Stimulated activated CD4-positive, alpha-beta T cell treated with anti-CD3 and anti-CD28 coated beads, Interleukin-1b, Interleukin-23, amount 100 ng/mL, for 4 hours (primary cell): ENCODE results near the gene RAB3C.

Experiments used
- DNase-seq, 2 donors: peaks; one replicate each; pipeline ENCODE4 v3.0.0-alpha.2; 2020; ENCODE audit warnings: low read depth in 2 of 2

Gene RAB3C

DNA sequence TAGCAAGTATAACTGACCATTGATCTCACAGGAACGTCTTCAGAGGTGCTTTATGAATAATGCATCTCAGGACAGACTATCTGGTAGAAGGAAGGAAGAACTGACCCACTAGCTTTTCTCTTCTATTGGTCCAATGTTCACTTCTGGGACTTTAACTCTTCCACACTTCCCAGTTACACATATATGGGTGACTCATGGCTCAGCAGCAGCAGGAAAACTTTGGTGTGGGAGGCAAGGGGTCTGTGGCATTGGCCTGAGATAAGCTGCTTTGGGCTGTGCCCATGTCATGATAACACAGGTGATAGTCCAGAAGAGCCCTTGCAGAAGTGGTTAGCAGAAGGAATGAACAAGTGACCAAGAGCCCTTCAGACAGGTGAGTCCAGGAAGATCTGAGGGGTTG, 148.8 kb downstream of the RAB3C start:
- no peak for DNase-seq

GRCh38 chr5:58735637-58736036, 152.8 kb downstream of the RAB3C start:
- DNase-seq = no peak

DNA sequence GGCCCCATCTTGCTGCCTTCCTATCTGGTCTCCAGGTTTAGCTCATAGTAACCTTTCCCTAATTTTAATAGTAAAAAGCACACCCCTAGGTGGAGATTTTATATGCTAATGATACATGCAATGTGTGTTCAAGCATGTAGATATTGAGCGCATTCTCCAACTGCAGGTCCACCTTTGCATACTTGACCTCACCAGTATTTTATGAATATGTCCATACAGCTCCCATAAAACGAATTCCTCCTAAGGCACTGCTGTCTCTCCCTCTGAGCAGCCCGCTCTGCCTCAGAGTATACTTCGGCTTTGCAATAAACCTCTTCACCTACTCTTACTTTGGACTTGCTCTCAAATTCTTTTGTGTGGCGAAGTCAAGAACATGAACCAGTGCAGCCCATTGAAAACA, 153.3 kb downstream of the RAB3C start:
- DNase-seq = no peak

DNA sequence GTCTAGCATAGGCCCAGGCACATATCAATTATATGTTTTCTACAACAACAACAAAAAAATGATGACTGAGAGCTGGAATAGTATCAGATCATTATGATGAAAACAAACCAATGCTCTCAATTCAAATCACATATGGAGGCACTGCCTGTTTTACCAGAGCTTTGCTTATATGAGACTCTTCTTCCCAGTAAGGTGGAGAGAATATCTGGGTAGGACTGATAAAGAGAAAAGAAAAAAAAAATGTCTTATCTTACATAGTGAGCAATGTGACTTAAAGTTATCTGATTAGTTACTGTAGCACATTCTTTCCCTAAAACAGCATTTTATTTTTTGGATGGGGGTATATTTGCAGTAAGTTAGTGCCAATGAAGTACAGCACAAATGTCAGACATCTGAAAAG, 154.8 kb downstream of the RAB3C start:
- no peak for DNase-seq

GRCh38 chr5:58738336-58738735, 155.5 kb downstream of the RAB3C start:
- no peak for DNase-seq

DNA sequence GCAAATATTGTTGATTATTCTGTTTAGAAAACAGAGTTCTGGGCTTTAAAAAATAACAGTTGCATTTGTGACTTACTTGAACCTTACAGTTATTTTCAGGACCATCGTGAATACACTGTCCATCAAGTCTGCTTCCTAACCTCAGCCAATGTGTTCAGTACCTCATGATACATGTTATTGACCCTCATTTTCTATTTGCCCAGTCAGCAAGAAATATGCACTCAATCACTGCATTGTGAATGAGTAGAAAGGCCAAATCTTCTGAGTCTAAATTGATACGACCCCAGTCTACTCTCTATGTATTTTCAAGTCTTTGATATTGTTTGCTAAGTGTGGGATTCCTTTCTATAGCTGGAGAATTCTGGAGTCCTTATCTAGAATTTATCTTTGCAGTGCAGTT, 156.2 kb downstream of the RAB3C start:
- no peak for DNase-seq

DNA sequence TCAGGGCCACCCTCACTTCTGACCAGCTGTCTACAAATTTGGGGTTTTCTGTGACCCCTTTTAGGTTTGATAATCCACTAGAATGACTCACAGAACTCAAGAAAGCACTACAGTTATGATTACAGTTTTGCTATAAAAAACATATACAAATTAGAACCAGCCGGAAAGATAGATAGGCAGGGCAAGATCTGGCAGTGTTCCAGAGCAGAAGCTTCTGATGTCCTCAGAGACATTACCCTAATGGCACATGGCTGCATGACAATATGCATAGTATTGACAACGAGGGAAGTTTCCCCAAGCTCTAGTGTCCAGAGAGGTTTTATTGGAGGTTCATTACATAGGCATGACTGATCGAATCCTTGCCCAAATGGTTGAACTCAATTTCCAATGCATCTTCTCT, 158.1 kb downstream of the RAB3C start:
- DNase-seq = no peak

DNA sequence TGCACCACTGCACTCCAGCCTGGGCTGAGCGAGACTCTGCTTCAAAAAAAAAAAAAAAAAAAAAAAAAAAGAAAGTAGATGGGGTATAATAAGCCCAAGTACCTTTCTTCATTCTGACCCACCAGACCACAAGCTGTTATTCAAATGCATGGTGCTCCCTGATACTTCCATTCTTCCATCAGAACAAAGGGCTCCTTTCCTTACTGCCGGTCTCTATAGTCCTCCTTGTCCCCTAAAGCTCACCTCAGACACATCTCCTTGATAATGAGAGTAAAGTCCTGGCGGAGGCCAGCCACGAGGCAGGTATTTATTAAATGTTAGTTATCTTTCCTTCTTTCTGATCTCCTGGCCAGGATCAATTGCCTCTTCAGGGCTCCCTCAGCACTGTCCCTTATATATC, 162.5 kb downstream of the RAB3C start:
- no peak for DNase-seq

DNA sequence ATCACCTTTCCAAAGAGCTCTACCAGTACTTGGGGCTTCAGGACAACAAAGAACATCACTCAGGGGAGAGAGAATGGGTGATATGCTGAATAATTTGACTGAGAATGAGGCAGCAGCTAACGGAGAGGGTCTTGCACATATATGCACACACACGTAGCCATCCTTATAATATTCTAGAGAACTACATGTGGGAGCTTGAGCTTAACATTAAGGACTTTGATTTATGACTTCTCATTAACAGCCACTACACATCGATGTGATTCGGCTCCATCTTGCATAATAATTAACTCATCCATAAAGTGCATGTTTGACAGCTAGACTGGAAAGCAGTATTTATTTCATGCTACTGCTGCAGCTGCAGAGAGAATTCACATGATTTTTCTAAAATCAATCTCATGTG, 163.4 kb downstream of the RAB3C start:
- no peak for DNase-seq

- no peak for DNase-seq
Measured at GRCh38 chr5:58750036-58750435, 167.2 kb downstream of the RAB3C start.

DNA sequence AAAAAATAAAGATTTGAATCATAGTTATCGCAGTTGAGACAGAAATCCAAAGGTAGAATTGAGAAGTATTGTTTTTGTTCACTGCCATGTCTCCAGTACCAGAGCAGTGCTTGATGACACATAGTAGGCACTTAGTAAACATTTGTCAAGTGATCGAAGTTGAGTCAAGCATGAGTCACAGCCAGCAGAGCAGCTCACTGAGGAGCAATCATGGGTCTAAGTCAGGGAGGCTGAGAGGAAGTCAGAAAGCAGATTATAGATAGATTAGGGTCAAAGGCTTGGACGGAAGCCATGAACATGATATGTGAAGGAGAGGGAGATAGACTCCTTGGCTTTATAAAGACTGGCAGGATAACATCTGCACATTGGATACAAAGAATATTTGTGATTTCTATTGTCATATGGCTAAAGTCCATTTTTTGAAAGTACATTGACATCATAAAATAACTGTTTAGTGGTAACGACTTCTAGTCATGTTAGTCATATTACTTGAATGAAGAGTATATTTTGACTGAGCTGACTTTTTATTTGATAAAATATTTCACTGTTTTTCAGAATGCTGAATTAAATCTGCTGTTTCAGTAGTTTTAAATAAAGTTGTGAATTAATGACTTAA, 168.5 kb downstream of the RAB3C start:
- DNase-seq = no peak

DNA sequence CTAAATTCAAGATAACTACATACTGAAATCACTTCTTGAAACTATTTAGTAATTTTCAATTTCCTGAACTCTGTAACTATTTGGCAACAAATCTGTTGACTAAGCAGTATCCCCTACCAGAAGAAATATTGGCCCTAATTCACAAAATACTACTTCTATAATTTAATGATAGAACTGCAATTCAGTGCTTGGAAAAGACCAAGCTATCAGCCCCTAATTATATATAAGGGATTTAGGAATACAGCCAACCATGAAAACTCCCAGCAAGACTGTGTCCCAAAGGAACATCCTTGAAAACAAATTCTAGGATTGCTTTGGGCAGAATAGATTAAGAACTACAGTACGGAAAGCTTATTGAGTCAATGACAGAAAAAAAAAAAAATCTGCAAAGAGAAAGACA, 169.2 kb downstream of the RAB3C start:
- no peak for DNase-seq

DNA sequence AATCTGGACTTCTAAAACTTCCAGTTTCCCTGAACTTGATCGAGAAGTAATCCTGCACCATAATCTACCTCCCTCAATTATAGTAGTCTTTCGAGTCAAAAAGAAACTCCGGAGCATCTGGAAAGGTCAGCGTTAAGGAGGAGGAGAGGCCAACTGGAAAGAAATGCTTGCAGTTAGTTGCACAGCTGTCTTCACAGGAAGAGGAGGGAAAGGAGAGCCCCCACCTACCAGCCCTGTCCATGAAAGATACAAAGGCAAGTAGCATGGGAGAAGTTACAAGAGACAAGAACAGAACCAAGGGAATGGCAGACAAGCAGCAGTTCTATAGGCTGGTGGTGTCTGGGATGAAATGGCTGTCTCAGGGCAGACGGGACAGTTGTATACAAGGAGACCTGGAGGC, 170.6 kb downstream of the RAB3C start:
- no peak for DNase-seq

GRCh38 chr5:58754250-58754649, 171.4 kb downstream of the RAB3C start:
- DNase-seq = no peak

GRCh38 chr5:58755397-58755796, 172.5 kb downstream of the RAB3C start:
- DNase-seq = no peak

DNA sequence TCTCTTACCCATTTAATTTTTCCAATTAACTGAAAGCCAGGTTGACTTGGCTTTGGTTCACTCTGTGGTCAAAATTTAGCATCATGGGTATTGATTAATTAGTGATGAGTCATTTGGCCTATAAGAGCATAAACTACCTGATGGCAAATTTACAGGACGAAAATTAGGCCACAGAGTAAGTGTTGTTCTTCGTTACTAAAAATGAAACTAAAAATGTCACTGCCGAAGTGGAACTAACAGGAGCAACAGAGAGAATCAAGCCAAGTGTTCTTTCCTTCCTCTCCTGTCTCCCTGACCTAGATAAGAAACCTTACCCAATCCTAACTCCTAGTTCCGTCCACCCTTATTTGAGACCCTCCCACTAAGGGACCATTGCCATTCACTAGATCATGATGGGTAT, 176.9 kb downstream of the RAB3C start:
- DNase-seq = no peak

DNA sequence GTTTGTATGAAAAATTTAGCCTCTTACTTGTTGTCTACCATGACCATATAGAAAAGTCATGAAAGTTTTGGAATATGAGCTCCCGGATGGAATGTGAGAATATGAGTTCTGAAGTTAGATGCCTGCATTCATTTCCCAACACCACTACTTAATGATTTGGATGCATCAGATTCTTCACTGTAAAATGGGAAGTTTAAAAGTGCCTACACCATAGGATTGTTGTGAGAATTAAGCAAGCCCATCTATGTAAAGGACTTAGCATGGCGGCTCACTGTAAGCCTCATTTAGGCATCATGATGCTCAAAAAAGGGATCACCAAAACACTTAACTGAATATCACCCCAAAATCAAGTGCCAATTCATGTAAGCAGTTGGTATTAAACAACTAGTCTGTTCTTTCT, 177.3 kb downstream of the RAB3C start:
- DNase-seq = no peak

GRCh38 chr5:58761407-58761806, 178.5 kb downstream of the RAB3C start:
- no peak for DNase-seq

DNA sequence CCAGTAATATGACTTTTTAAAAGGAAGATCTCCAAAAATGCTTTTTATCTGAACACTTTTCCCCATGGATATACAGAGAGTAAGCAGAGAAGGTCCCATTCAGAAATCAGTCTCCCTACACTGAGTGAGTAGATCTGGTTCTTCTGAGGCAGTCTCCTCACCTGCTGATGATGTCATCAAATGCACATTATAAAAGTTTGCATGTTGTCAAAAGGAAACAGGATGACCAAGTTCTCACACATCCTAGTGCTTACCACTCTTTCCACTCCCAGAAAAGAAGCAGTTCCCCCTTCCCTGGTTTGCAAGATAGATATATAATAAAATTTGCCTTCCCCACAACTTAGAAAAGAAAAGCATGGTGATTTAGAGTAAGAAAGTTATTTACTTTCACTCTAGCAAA, 180.5 kb downstream of the RAB3C start:
- DNase-seq = no peak

GRCh38 chr5:58764199-58764598, 181.3 kb downstream of the RAB3C start:
- no peak for DNase-seq

DNA sequence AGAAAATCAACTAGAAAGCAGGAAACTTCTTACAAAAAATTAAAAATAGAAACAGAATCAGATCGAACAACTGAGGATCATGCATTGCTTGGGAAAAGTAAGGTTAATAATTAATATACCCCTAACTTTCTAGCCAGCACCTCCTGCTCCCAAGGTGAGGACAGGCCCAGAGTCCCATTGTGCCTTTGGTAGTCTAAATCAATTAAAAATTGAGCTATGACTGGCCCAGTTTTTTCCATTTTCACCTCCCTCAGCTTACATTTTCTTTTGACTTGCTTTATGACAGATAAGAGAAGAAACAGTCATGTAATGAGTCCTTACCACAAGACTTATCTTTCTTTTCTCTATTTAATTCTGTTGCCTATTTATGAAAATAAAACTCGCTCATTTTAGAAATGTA, 182.2 kb downstream of the RAB3C start:
- no peak for DNase-seq

- no peak for DNase-seq
Measured at GRCh38 chr5:58767104-58767503, 184.2 kb downstream of the RAB3C start.

DNA sequence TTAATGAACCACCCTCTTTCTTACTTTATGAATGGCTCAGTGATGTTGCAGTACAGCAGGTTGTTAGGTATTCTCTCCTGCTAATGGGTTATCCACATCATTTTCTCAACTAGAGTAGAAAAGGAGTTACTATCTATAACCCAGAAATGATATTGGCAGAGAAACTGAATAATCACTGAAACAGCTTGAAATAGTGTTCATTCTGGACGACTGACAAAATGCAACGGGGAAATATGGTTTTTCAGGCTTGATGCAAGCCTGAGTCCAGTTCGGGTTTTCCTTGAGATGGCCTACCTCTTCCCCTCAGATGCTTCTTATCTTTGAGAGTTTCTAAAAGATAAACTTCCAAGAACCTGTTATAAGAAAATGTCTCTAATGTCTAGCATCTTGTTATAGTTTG, 187.3 kb downstream of the RAB3C start:
- DNase-seq = no peak

DNA sequence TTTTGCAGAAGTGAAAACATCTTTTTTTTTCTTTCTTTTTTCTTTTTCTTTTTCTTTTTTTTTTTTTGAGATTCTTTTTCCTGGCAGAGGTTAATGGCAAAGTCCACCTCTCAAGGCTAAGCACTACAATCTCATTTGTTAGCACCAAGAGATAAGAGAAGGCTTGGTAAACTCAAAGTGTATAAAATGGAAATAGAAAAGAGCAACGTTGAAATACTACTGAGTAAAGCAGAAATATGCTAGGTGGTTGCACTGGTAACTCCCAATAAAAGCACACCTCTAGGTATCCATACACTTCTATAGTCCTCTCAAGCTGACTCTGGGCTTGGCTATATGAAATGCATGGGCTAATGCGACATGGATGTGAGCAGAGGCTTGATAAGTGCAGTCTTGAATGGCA, 188.9 kb downstream of the RAB3C start:
- DNase-seq = no peak
